IMR-90 (cell line): ENCODE data around the gene BLNK. TPM values are rescaled to one million over a fixed set of nuclear protein-coding genes. Genes with fewer than 3 reads are reported as not detected.

Experiments used
- ATAC-seq: fragments of 200-7000 bp; cut with Tn5 transposase; 2 replicates; pipeline ENCODE4 v1.9.1; 2020; ENCODE audit warnings: low read depth, mild to moderate bottlenecking, moderate library complexity
- BruUV-seq: library from RNA; stranded (reverse); fragments of 400-500 nt; replicated peaks from 2 replicates; lab custom pipeline; 2021; lab: Mats Ljungman, UMichigan
- CTCF ChIA-PET: fragments of 300-600 bp; formaldehyde crosslinking; extraction: SDS; loops from one replicate; lab custom pipeline; 2021; ENCODE audit warnings: antibody characterized with exemption; lab: Yijun Ruan, JAX
- POLR2A ChIA-PET: fragments of 300-600 bp; sonication (Branson Sonifier 250); formaldehyde crosslinking; loops from one replicate; lab custom pipeline; 2022; ENCODE audit warnings: antibody characterized with exemption; ENCODE audit not compliant: unreplicated experiment; lab: Charles Lee
- DNase-seq: peaks from one replicate; pipeline ENCODE4 v3.0.0; 2013
- H2AFZ ChIP-seq: replicated peaks from 2 replicates; pipeline ENCODE3; 2013; ENCODE audit warnings: low read length, mild to moderate bottlenecking; ENCODE audit not compliant: poor library complexity
- H2AK5ac ChIP-seq: 2 replicates; pipeline ENCODE4 v1.6.1; 2013; ENCODE audit warnings: low read depth, low read length, inconsistent platforms
- H2AK9ac ChIP-seq: replicated peaks from 2 replicates; pipeline ENCODE3; 2013; ENCODE audit warnings: mild to moderate bottlenecking, low read depth, low read length, moderate library complexity; ENCODE audit not compliant: poor library complexity
- H2BK120ac ChIP-seq: 2 replicates; pipeline ENCODE4 v1.6.1; 2013; ENCODE audit warnings: low read depth, low read length, inconsistent platforms
- H2BK15ac ChIP-seq: 3 replicates; pipeline ENCODE4 v1.6.1; 2013; ENCODE audit warnings: low read depth, low read length, inconsistent platforms
- H2BK20ac ChIP-seq: 2 replicates; pipeline ENCODE4 v1.6.1; 2013; ENCODE audit warnings: low read depth, mild to moderate bottlenecking, inconsistent platforms, low read length, moderate library complexity
- H2BK5ac ChIP-seq: 2 replicates; pipeline ENCODE4 v1.6.1; 2013; ENCODE audit warnings: mild to moderate bottlenecking, low read depth, low read length, inconsistent platforms; ENCODE audit not compliant: poor library complexity, severe bottlenecking
- H3K14ac ChIP-seq: replicated peaks from 2 replicates; pipeline ENCODE4 v1.6.1; 2013; ENCODE audit warnings: low read depth, low read length, inconsistent platforms
- H3K18ac ChIP-seq: 2 replicates; pipeline ENCODE4 v1.6.1; 2013; ENCODE audit warnings: low read depth, low read length, control low read depth
- H3K23ac ChIP-seq: 2 replicates; pipeline ENCODE4 v1.6.1; 2013; ENCODE audit warnings: low read depth, low read length, inconsistent platforms
- H3K27ac ChIP-seq: 2 replicates; pipeline ENCODE4 v1.5.1; 2013; ENCODE audit warnings: mild to moderate bottlenecking, control low read depth, low read length; ENCODE audit not compliant: insufficient read depth
- H3K27me3 ChIP-seq: 2 replicates; pipeline ENCODE4 v1.6.1; 2013; ENCODE audit warnings: low read length; ENCODE audit not compliant: control insufficient read depth, insufficient read depth
- H3K36me3 ChIP-seq: 2 replicates; pipeline ENCODE4 v1.6.1; 2013; ENCODE audit warnings: low read length, mixed read lengths; ENCODE audit not compliant: control insufficient read depth, insufficient read depth
- H3K4ac ChIP-seq: 2 replicates; pipeline ENCODE4 v1.6.1; 2013; ENCODE audit warnings: low read depth, low read length, inconsistent platforms
- H3K4me1 ChIP-seq: 2 replicates; pipeline ENCODE4 v1.6.1; 2013; ENCODE audit warnings: low read length, mixed read lengths; ENCODE audit not compliant: control insufficient read depth, insufficient read depth
- H3K4me2 ChIP-seq: 2 replicates; pipeline ENCODE4 v1.6.1; 2013; ENCODE audit warnings: low read depth, mild to moderate bottlenecking, control low read depth, low read length, moderate library complexity
- H3K4me3 ChIP-seq: 2 replicates; pipeline ENCODE4 v1.5.1; 2013; ENCODE audit warnings: low read depth, mild to moderate bottlenecking, control low read depth, low read length, moderate library complexity; ENCODE audit not compliant: insufficient read depth
- H3K56ac ChIP-seq: 2 replicates; pipeline ENCODE4 v1.6.1; 2013; ENCODE audit warnings: low read length, inconsistent platforms; ENCODE audit not compliant: insufficient read depth; ENCODE audit errors: extremely low read depth
- H3K79me1 ChIP-seq, 2 experiments: 2 replicates each; pipeline ENCODE4 v1.6.1; 2013; ENCODE audit warnings: low read length in 2 of 2, inconsistent platforms in 1 of 2, low read depth in 1 of 2
- H3K9ac ChIP-seq: 2 replicates; pipeline ENCODE4 v1.6.1; 2013; ENCODE audit warnings: low read depth, low read length, control low read depth
- H3K9me1 ChIP-seq: 2 replicates; pipeline ENCODE4 v1.6.1; 2013; ENCODE audit warnings: low read length, inconsistent platforms; ENCODE audit not compliant: insufficient read depth
- H3K9me3 ChIP-seq: 2 replicates; pipeline ENCODE4 v1.6.1; 2013; ENCODE audit warnings: low read length; ENCODE audit not compliant: control insufficient read depth, insufficient read depth
- H4K20me1 ChIP-seq: 2 replicates; pipeline ENCODE4 v1.6.1; 2013; ENCODE audit warnings: low read length, inconsistent platforms; ENCODE audit not compliant: insufficient read depth
- H4K5ac ChIP-seq: 2 replicates; pipeline ENCODE4 v1.6.1; 2013; ENCODE audit warnings: mild to moderate bottlenecking, low read depth, low read length, control low read depth
- H4K8ac ChIP-seq, 2 experiments: 2 replicates each; pipeline ENCODE4 v1.6.1; 2013; ENCODE audit warnings: low read depth in 2 of 2, low read length in 2 of 2, control low read depth in 1 of 2, inconsistent platforms in 1 of 2
- H4K91ac ChIP-seq: 2 replicates; pipeline ENCODE4 v1.6.1; 2013; ENCODE audit warnings: low read depth, low read length, inconsistent platforms; ENCODE audit not compliant: insufficient read depth
- CEBPB ChIP-seq: IDR thresholded peaks from 2 replicates; pipeline ENCODE4 v1.6.1; 2012; ENCODE audit warnings: low read depth, low read length, improper control_type of control experiment
- CHD1 ChIP-seq: IDR thresholded peaks from 2 replicates; pipeline ENCODE4 v1.6.1; 2012; ENCODE audit warnings: low read depth, low read length, improper control_type of control experiment
- CTCF ChIP-seq: conservative IDR thresholded peaks from 2 replicates; pipeline ENCODE4 v1.5.1; 2012; ENCODE audit warnings: mild to moderate bottlenecking, low read depth, low read length, improper control_type of control experiment
- ELK1 ChIP-seq: fragments of 150-350 bp; IDR thresholded peaks from 2 replicates; pipeline ENCODE4 v1.6.1; 2016; ENCODE audit warnings: low read depth, mild to moderate bottlenecking, low read length, moderate library complexity, borderline replicate concordance
- FOS ChIP-seq: fragments of 150-350 bp; IDR thresholded peaks from 2 replicates; pipeline ENCODE4 v1.6.1; 2016; ENCODE audit warnings: low read depth, low read length
- MAFK ChIP-seq: IDR thresholded peaks from 2 replicates; pipeline ENCODE4 v1.6.1; 2012; ENCODE audit warnings: low read depth, low read length, improper control_type of control experiment
- MAZ ChIP-seq: IDR thresholded peaks from 2 replicates; pipeline ENCODE4 v1.6.1; 2012; ENCODE audit warnings: low read depth, mild to moderate bottlenecking, low read length, improper control_type of control experiment, moderate library complexity, borderline replicate concordance
- MXI1 ChIP-seq: IDR thresholded peaks from 2 replicates; pipeline ENCODE4 v1.6.1; 2012; ENCODE audit warnings: low read depth, mild to moderate bottlenecking, low read length, moderate library complexity, borderline replicate concordance
- NFE2L2 ChIP-seq: fragments of 150-350 bp; IDR thresholded peaks from 2 replicates; pipeline ENCODE4 v1.6.1; 2016; ENCODE audit warnings: low read depth, mild to moderate bottlenecking, low read length
- POLR2A ChIP-seq: IDR thresholded peaks from 2 replicates; pipeline ENCODE4 v1.6.1; 2012; ENCODE audit warnings: mild to moderate bottlenecking, low read depth, low read length
- RAD21 ChIP-seq: IDR thresholded peaks from 2 replicates; pipeline ENCODE4 v1.6.1; 2012; ENCODE audit warnings: low read length, improper control_type of control experiment
- RCOR1 ChIP-seq: IDR thresholded peaks from 2 replicates; pipeline ENCODE4 v1.6.1; 2012; ENCODE audit warnings: mild to moderate bottlenecking, low read length, improper control_type of control experiment; ENCODE audit not compliant: insufficient replicate concordance
- RFX5 ChIP-seq: IDR thresholded peaks from 2 replicates; pipeline ENCODE4 v1.8.0; 2012; ENCODE audit warnings: low read depth, mild to moderate bottlenecking, low read length, moderate library complexity
- SMC3 ChIP-seq: fragments of 150-350 bp; IDR thresholded peaks from 2 replicates; pipeline ENCODE4 v1.6.1; 2016; ENCODE audit warnings: low read depth, mild to moderate bottlenecking, antibody characterized with exemption, low read length, moderate library complexity
- USF2 ChIP-seq: fragments of 150-350 bp; IDR thresholded peaks from 2 replicates; pipeline ENCODE4 v1.6.1; 2017; ENCODE audit warnings: mild to moderate bottlenecking, antibody characterized with exemption, low read length, low read depth
- WGBS, 2 experiments: methylation state at CpG; one replicate each; pipeline versions ENCODE4 v1.1.5 to v1.1.7; 2013; ENCODE audit warnings: missing lambda C conversion rate in 2 of 2; ENCODE audit not compliant: insufficient read length in 1 of 2; ENCODE audit errors: extremely low coverage in 2 of 2; 5-methylcytosine and 5-hydroxymethylcytosine counted together
- dilution Hi-C: fragments of 300-500 bp; cut with HindIII; formaldehyde crosslinking; loops from one replicate; pipeline ENCODE4 v1.14.3; 2018; ENCODE audit warnings: low sequenced_read_pairs; ENCODE audit not compliant: unreplicated experiment
- in situ Hi-C: fragments of 300-500 bp; cut with MboI; formaldehyde crosslinking; loops from 3 replicates; pipeline ENCODE4 v1.14.3; 2019; ENCODE audit warnings: low sequenced_read_pairs, inconsistent platforms, mixed read lengths
- intact Hi-C: fragments of 100-400 bp; cut with micrococcal nuclease; formaldehyde crosslinking; loops from 2 replicates; pipeline ENCODE4 v1.10.0; 2022
- polyA plus RNA-seq, 3 experiments: library from polyadenylated mRNA; depleted of rRNA; stranded (reverse); fragments of >200 nt; gene quantifications; 2 replicates each; pipeline ENCODE4 v1.2.3, GENCODE V29; 2012; ENCODE audit warnings: low replicate concordance in 1 of 3
- total RNA-seq: library from RNA; depleted of rRNA; stranded (reverse); fragments of >200 nt; gene quantifications from 2 replicates; pipeline ENCODE4 v1.2.3, GENCODE V29; 2012

The BLNK gene
- total and polyA plus RNA-seq, 2 of the 4 experiments (the other 2 are of a cell fraction), result not detected

GRCh38 chr10:96313344-96313743 lies 42.0 kb upstream of the BLNK start:
- H4K5ac ChIP-seq, result no peak overlapping the region
- H2AK5ac ChIP-seq, result no peak overlapping the region
- no peaks in the 10 kb centered on the region for H3K27me3 ChIP-seq
- no peak overlapping the region for H3K23ac ChIP-seq
- H3K4ac ChIP-seq, result no peak overlapping the region
- CTCF ChIA-PET, result no interaction called here
- no peak overlapping the region for H2BK120ac ChIP-seq
- no CpG with 5 or more reads among the region's 2 CpGs for WGBS, 2 experiments
- H3K14ac ChIP-seq, result no peak overlapping the region
- no peaks in the 10 kb centered on the region for H3K9me3 ChIP-seq
- no peak overlapping the region for H2AFZ ChIP-seq
- H4K8ac ChIP-seq, result no peak overlapping the region
- H3K18ac ChIP-seq, result no peak overlapping the region
- H2BK15ac ChIP-seq, result no peak overlapping the region
- no peak overlapping the region for H2AK9ac ChIP-seq
- H2BK5ac ChIP-seq, result no peak overlapping the region
- H3K9me1 ChIP-seq, result no peaks in the 10 kb centered on the region
- H4K20me1 ChIP-seq, result no peaks in the 10 kb centered on the region
- no peaks in the 10 kb centered on the region for H3K4me1 ChIP-seq
- H3K79me1 ChIP-seq, result no peaks in the 10 kb centered on the region
- BruUV-seq, result no TSS peak
- no peak for ATAC-seq
- H3K56ac ChIP-seq, result no peak overlapping the region
- no peak for TF ChIP-seq MAZ
- TF ChIP-seq RCOR1, result no peak
- TF ChIP-seq NFE2L2, result no peak
- no peak for TF ChIP-seq MXI1
- no peak for TF ChIP-seq CTCF
- TF ChIP-seq RAD21, result no peak
- no peak for TF ChIP-seq MAFK
- TF ChIP-seq CEBPB, result no peak
- TF ChIP-seq POLR2A, result no peak
- TF ChIP-seq USF2, result no peak
- TF ChIP-seq CHD1, result no peak
- no peak for TF ChIP-seq ELK1
- TF ChIP-seq FOS, result no peak
- no peak for TF ChIP-seq SMC3
- no peak for TF ChIP-seq RFX5
- H3K27ac ChIP-seq, result no peak overlapping the region
- H3K36me3 ChIP-seq, result no peaks in the 10 kb centered on the region
- no peak overlapping the region for H4K91ac ChIP-seq
- no peak overlapping the region for H3K9ac ChIP-seq
- no peak overlapping the region for H3K4me2 ChIP-seq
- no peak overlapping the region for H2BK20ac ChIP-seq
- dilution Hi-C loops, result no loop called here
- in situ Hi-C loops, result no loop called here
- H3K4me3 ChIP-seq, result no peak overlapping the region
- intact Hi-C loops, result no loop called here
- POLR2A ChIA-PET, result no interaction called here
- no peak for DNase-seq
